DMS153 (cell line): ENCODE measurements around the gene CXADR.

ENCODE experiments used
- DNase-seq: peaks from one replicate; lab custom pipeline; 2025; lab: John Stamatoyannopoulos, UW

CXADR gene

GRCh38 chr21:17542371-17543011 is 29.6 kb downstream of the CXADR start:
- no peak for DNase-seq

DNA sequence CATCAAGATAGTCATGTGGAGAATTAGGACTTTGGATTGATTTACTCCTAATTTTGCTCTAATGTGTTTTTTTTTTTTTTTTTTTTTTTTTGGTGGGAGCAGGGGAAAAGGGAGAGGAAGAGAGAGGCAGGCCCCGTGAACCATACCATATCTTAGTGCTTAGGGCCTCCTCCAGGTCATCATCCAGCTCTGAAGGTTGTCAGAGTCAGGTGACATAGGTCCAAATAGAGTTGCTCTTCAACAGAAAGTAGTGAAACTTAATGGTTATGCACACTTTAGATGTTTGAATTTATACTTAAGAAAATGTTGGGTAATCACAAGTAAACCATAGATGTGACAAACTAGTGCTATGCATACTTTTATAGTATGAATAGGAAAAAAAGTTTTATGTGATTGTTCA is 32.2 kb downstream of the CXADR start:
- no peak for DNase-seq

DNA sequence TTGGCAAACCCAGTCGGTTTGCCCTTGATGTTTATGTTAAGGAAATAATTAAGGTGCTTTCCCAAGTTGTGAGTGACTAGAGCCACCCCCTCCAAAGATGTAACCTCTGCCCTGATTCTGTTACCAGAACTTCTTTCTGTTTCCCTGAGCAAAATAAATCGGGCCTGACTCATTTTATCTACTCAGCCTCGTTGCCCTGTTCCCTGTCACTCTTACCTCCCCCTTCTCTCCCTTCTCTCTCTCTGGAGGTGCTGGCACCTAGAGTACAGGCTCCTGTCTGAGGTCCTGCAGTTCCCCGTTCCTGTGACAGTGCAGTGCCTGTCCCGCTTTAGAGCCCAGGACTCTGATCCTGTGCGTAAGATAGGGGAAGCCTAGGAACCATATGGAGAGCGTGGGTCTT is 35.4 kb downstream of the CXADR start:
- DNase-seq, result no peak

GRCh38 chr21:17550671-17551308 is 37.9 kb downstream of the CXADR start:
- DNase-seq, result no peak

DNA sequence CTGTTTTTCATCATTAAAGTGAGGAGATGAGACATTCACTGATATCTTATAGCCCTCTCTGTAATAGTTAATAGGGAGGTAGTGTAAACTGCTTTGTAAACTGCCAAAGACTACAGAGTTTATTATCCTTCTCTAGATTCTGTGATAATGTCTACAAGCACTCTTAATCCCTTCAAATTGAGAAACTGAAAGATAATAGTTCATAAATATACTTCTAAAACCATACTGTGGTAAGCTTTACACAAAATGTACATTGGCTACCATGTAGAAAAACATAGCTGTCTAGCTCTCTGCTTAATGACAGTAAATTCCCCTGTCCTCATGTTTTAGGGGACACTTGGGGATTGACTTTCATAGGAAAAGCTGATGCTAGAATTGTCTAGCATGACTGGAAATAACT is 39.6 kb downstream of the CXADR start:
- no peak for DNase-seq

GRCh38 chr21:17554120-17554519 is 41.3 kb downstream of the CXADR start:
- no peak for DNase-seq

DNA sequence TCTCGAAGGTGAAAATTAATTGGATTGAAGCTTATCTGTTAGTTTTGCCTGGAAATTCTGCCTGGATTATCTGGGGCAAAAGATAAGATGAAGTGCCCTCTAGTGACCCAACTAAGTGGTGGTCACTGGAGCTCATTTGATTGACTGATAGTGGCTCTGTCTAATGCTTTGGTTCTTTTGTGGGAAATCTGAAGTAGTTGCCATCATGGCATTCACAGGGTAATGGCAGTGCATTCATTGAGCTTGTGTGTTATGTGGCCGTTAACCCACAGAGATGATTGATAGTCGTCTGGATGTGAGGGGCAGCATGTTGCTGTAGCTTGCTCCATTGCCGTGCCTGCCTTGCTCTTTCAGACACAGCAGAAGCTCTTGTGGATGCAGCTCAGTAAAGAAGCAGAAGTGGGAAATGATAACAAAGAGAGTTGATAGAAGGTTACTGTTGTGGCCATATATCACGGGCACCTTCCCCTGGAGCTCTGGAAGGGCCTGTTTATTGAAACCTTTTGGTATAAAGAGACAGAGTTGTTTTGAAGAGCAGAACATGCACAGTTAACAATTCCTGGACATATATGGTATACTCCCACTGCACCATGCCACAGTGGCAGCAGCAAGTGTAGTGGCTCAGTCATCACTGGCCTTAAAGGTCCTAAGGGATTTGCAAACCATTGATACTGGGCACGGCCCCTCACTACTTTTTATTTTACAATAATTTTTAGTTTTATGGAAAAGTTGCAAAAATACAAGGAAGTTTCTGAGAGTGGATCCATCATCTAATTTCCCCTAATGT is 42.0 kb downstream of the CXADR start:
- DNase-seq, result no peak

DNA sequence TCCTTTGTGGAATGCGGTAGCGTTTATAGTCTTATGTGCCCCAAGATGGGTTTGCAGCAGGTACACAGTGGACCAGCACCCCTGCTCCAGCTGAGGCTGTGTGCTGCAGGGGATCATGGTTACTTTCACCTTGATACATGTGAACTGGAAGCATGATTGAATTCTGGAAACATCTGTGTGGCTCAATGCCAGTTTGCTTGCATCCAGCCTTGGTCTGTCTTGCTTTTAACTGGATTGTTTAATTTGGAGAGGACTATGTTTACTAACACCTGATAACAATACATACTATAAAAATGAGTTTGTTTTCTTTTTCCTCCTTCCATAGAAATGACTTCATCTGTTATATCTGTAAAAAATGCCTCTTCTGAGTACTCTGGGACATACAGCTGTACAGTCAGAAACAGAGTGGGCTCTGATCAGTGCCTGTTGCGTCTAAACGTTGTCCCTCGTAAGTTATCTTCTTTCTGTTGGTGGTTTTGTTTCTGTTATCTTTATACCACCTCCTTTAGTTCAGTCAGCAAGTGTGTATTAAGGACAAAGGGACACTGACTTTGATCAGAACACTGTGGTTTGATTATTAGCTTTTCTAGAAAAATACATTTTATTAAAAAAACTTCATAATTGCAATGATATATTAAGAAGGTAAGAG is 47.7 kb downstream of the CXADR start:
- DNase-seq, result no peak

GRCh38 chr21:17570786-17571185 is 57.9 kb downstream of the CXADR start:
- no peak for DNase-seq

GRCh38 chr21:17572431-17572830 is 59.6 kb downstream of the CXADR start:
- no peak for DNase-seq

DNA sequence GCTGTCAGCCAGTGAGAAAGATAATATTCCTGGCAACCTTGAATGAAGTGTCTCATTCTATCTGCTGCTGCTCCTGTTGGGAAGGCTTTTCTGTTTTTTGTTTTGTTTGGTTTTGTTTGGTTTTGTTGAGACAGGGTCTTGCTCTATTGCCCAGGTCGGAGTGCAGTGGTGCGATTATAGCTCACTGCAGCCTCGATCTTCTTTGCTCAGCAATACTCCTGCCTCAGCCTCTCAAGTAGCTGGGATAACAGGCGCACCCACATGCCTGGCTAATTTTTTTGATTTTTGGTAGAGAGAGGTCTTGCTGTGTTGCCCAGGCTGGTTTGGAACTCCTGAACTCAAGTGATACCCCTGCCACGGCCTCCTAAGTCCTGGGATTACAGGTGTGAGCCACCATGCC is 62.2 kb downstream of the CXADR start:
- DNase-seq, result no peak

- peak; percentile 81 for DNase-seq
Observed at GRCh38 chr21:17576080-17576835, 63.4 kb downstream of the CXADR start.

DNA sequence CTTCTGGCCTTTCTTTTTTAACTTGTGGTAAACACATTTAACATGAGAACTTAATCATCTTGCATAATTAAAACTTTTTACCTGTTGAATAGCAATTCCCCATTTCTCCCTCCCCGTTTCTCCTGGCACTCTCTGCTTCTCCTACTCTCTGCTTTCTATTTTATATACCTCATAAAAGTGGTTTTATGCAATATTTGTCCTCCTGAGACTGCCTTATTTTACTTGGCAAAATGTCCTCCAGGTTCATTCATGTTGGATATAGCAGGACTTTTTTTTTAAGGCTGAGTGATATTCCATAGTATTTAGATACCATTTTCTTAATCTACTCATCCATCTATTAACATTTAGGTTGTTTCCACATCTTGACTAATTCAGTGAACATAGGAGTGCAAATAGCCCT is 64.9 kb downstream of the CXADR start:
- DNase-seq, result no peak

- DNase-seq, result no peak
Observed at GRCh38 chr21:17578162-17578561, 65.3 kb downstream of the CXADR start.

GRCh38 chr21:17578876-17579275 is 66.0 kb downstream of the CXADR start:
- no peak for DNase-seq

DNA sequence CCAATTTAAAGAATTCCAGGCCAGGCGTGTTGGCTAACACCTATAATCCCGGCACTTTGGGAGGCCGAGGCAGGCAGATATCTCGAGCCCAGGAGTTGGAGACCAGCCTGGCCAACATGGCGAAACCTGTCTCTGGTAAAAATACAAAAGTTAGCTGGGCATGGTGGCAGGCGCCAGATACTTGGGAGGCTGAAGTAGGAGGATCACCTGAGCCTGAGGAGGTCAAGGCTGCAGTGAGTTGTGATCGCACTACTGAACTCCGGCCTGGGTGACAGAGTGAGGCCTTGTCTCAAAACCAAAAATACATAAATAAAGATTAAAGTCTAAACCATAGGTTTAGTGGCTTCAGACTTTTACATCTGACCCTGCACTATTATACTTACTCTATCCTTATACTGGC is 67.5 kb downstream of the CXADR start:
- DNase-seq, result no peak

- no peak for DNase-seq
Observed at GRCh38 chr21:17583898-17584297, 71.1 kb downstream of the CXADR start.

GRCh38 chr21:17585875-17586450 is 73.1 kb downstream of the CXADR start:
- no peak for DNase-seq

DNA sequence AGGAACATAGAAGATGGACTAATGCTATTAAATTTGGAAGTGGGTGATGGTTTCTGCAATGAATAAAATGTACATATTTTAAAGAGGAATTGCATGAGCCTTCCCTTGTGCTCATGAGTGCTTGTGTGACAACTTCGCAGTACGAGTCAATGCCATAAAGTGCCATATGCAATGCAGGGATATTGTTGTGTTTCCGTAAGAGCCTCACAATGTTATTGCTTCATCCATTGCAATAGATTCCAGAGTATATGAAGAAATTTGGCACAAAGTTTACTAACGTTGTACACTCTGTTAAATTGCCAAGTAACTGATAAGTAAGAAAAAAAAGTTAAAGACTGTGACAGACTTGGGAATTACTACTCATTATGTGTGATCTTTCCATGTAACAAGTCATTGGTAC is 77.6 kb downstream of the CXADR start:
- no peak for DNase-seq

DNA sequence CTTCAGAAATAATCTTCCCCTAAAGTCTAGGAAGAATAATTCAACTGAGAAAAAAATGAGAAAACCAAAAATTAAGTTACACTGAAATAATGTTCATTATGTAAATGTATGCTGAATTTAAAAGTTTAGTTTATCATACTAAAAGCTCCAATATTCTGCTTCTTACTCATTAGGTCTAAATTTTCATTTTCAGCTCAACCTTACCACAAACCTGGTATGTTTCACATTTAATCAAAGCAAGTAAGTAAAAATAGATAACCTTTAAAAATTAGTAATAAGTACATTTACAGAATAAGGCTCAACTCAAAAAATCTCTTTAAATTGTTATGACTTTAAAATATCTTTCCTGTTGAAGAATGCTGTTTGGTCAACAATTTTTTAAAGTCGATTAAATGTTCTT is 84.8 kb downstream of the CXADR start:
- no peak for DNase-seq

GRCh38 chr21:17598437-17598836 is 85.6 kb downstream of the CXADR start:
- no peak for DNase-seq

DNA sequence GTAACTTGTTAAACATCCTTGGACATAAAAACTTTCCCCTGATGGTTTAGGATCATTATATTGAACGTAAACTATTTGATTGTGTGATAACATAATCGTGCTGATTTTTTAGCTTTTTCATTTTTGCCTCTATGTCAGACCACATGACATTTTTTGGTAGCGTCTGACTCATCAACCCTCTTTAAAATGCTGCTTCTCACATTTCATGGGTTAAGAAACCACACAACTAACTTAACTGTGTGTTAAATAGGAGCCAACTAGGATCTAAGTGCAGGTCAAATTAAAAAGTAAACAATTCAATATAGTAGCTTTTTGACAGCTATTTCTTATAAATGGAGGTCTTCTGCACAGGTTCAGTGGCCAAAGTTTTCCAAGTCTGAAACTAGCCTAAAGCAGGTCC is 90.0 kb downstream of the CXADR start:
- no peak for DNase-seq
